Panc1 (cell line): ENCODE measurements around the gene SLC30A3. TPM values are rescaled to one million over a fixed set of nuclear protein-coding genes. Genes with fewer than 3 reads are reported as not detected.
A peak's percentile ranks its signal among the peaks of the same experiment; 100 is the strongest.

Experiments used
- ATAC-seq: fragments of 200-7000 bp; cut with Tn5 transposase; 2 replicates; pipeline ENCODE4 v1.9.1; 2020; ENCODE audit warnings: mild to moderate bottlenecking, moderate library complexity
- BruUV-seq: library from RNA; stranded (reverse); fragments of 400-500 nt; replicated peaks from 2 replicates; lab custom pipeline; 2021; lab: Mats Ljungman, UMichigan
- CTCF ChIA-PET: fragments of 300-600 bp; sonication (Branson Sonifier 250); formaldehyde crosslinking; loops from one replicate; lab custom pipeline; 2022; ENCODE audit warnings: antibody characterized with exemption; lab: Charles Lee
- POLR2A ChIA-PET: fragments of 300-600 bp; sonication (Branson Sonifier 250); formaldehyde crosslinking; loops from one replicate; lab custom pipeline; 2022; ENCODE audit warnings: antibody characterized with exemption; lab: Charles Lee
- DNase-seq: peaks from one replicate; pipeline ENCODE4 v3.0.0-alpha.2; 2010; ENCODE audit warnings: low read depth, low spot score
- H3K27ac ChIP-seq: 2 replicates; pipeline ENCODE4 v1.5.1; 2011; ENCODE audit warnings: mild to moderate bottlenecking, low read length, inconsistent platforms
- H3K27me3 ChIP-seq: fragments of 200-500 bp; sonication (Bioruptor generic); 2 replicates; pipeline ENCODE4 v1.6.0; 2014; ENCODE audit warnings: low read length, inconsistent platforms; ENCODE audit not compliant: control insufficient read depth, insufficient read depth
- H3K36me3 ChIP-seq: fragments of 200-500 bp; sonication (Bioruptor generic); 2 replicates; pipeline ENCODE4 v1.5.1; 2014; ENCODE audit warnings: inconsistent platforms, mild to moderate bottlenecking, low read length, moderate library complexity; ENCODE audit not compliant: control insufficient read depth, insufficient read depth
- H3K4me1 ChIP-seq: 2 replicates; pipeline ENCODE4 v1.5.1; 2011; ENCODE audit warnings: inconsistent platforms, mild to moderate bottlenecking, low read length, moderate library complexity; ENCODE audit not compliant: control insufficient read depth, insufficient read depth
- H3K4me3 ChIP-seq, 2 experiments: 2 replicates each; pipeline ENCODE4 v1.5.1; 2011 to 2012; ENCODE audit warnings: low read depth in 2 of 2, low read length in 2 of 2, mild to moderate bottlenecking in 2 of 2, inconsistent platforms in 1 of 2, moderate library complexity in 1 of 2
- H3K9me3 ChIP-seq: fragments of 200-500 bp; sonication (Bioruptor generic); 2 replicates; pipeline ENCODE4 v1.5.1; 2014; ENCODE audit warnings: low read depth, mild to moderate bottlenecking, inconsistent platforms, low read length, moderate library complexity; ENCODE audit not compliant: control insufficient read depth, insufficient read depth
- CTCF ChIP-seq: fragments of 450-650 bp; IDR thresholded peaks from 2 replicates; pipeline ENCODE4 v1.5.1; 2017; ENCODE audit warnings: mild to moderate bottlenecking
- POLR2AphosphoS5 ChIP-seq: IDR thresholded peaks from 2 replicates; pipeline ENCODE4 v1.6.1; 2012; ENCODE audit warnings: mild to moderate bottlenecking, low read depth, low read length, moderate library complexity
- REST ChIP-seq, 2 experiments: IDR thresholded peaks; 2 replicates each; pipeline ENCODE4 v1.6.1; 2011 to 2012; ENCODE audit warnings: low read depth in 2 of 2, control low read depth in 1 of 2, low read length in 1 of 2, mild to moderate bottlenecking in 1 of 2, moderate library complexity in 1 of 2; ENCODE audit not compliant: insufficient read depth in 1 of 2
- SIN3A ChIP-seq: IDR thresholded peaks from 2 replicates; pipeline ENCODE4 v1.6.1; 2012; ENCODE audit warnings: low read depth, mild to moderate bottlenecking, low read length, moderate library complexity, borderline replicate concordance; ENCODE audit not compliant: insufficient read depth
- TCF7L2 ChIP-seq: IDR thresholded peaks from 2 replicates; pipeline ENCODE4 v1.6.1; 2011; ENCODE audit warnings: mild to moderate bottlenecking, low read depth, low read length, inconsistent platforms
- in situ Hi-C: cut with HindIII; loops from 2 replicates; pipeline ENCODE4 v1.10.0; 2016; ENCODE audit warnings: low sequenced_read_pairs, low pct_unique_long_range_greater_than_20kb
- intact Hi-C: fragments of 100-400 bp; cut with micrococcal nuclease; formaldehyde crosslinking; loops from one replicate; pipeline ENCODE4 v1.10.0; 2022; ENCODE audit not compliant: unreplicated experiment
- total RNA-seq: library from RNA; stranded (reverse); gene quantifications from one replicate; pipeline ENCODE4 v1.2.1, GENCODE V29; 2021; ENCODE audit not compliant: unreplicated experiment

The SLC30A3 gene
- total RNA-seq, 1 experiment from 2014 or later, result 0.59 TPM

GRCh38 chr2:27261926-27262298 lies 935 bp downstream of the SLC30A3 start:
- ChIA-PET POLR2A (no interaction called here), CTCF (no interaction called here)
- in situ Hi-C loops, result no loop called here
- BruUV-seq, result no TSS peak
- no peaks in the 10 kb centered on the region for H3K36me3 ChIP-seq
- peaks cover 27% of the 10 kb centered on the region for H3K27me3 ChIP-seq
- no peaks in the 10 kb centered on the region for H3K9me3 ChIP-seq
- TF ChIP-seq TCF7L2 (no peak), SIN3A (no peak), CTCF (no peak), REST (IDR thresholded peaks at IDR 0.05; ENCODE audit: insufficient read depth in 1 of 2, low read depth in 2 of 2, low read length in 1 of 2) (no peak), POLR2AphosphoS5 (no peak)
- no peak for DNase-seq
- ATAC-seq, result no peak
- H3K27ac ChIP-seq, result no peak overlapping the region
- intact Hi-C loops, result no loop called here
- peak overlapping the region in 1 of 2 experiments; percentile 43; a peak in 1 of 4 replicates for H3K4me3 ChIP-seq
- peaks cover 7% of the 10 kb centered on the region for H3K4me1 ChIP-seq

- no peaks in the 10 kb centered on the region for H3K9me3 ChIP-seq
- H3K27ac ChIP-seq, result no peak overlapping the region
- peaks cover 7% of the 10 kb centered on the region for H3K4me1 ChIP-seq
- no TSS peak for BruUV-seq
- no peak overlapping the region for H3K4me3 ChIP-seq
- CTCF ChIA-PET, result no interaction called here
- no peak for ATAC-seq
- in situ Hi-C loops, result no loop called here
- TF ChIP-seq SIN3A (no peak), REST (IDR thresholded peaks at IDR 0.05; ENCODE audit: insufficient read depth in 1 of 2, low read depth in 2 of 2, low read length in 1 of 2) (no peak), CTCF (no peak), POLR2AphosphoS5 (no peak)
- DNase-seq, result no peak
- H3K36me3 ChIP-seq, result no peaks in the 10 kb centered on the region
- peaks cover 27% of the 10 kb centered on the region for H3K27me3 ChIP-seq
- POLR2A ChIA-PET, result no interaction called here
- intact Hi-C loops, result no loop called here
These were observed 1.5 kb downstream of the SLC30A3 start for GRCh38 chr2:27261241-27261925.
